Activated CD8-positive, alpha-beta T cell treated with anti-CD3 and anti-CD28 coated beads for 36 hours (primary cell): Measurements from ENCODE around the gene ADAMTSL4. TPM values are rescaled to one million over a fixed set of nuclear protein-coding genes. Genes with fewer than 3 reads are reported as not detected.

Experiments
- ATAC-seq: fragments of 200-7000 bp; cut with Tn5 transposase; one replicate; pipeline ENCODE4 v1.10.0; 2021; ENCODE audit warnings: mild to moderate bottlenecking, moderate library complexity
- CTCF ChIA-PET: fragments of 350-600 bp; sonication (Branson Sonifier 250); formaldehyde crosslinking; loops from one replicate; lab custom pipeline; 2021; ENCODE audit warnings: antibody characterized with exemption; lab: Charles Lee
- POLR2A ChIA-PET: fragments of 350-600 bp; sonication (Branson Sonifier 250); formaldehyde crosslinking; loops from one replicate; lab custom pipeline; 2021; ENCODE audit warnings: antibody characterized with exemption; lab: Charles Lee
- DNase-seq: peaks from one replicate; pipeline ENCODE4 v3.0.0-alpha.2; 2020
- H3K27ac Mint-ChIP-seq: one replicate; pipeline ENCODE4 v1.8.0; 2021; ENCODE audit warnings: mild to moderate bottlenecking, mixed read lengths
- H3K27me3 Mint-ChIP-seq: one replicate; pipeline ENCODE4 v1.8.0; 2021; ENCODE audit warnings: mixed read lengths
- H3K36me3 Mint-ChIP-seq: one replicate; pipeline ENCODE4 v1.8.0; 2021; ENCODE audit warnings: low read depth, mixed read lengths
- H3K4me1 Mint-ChIP-seq: one replicate; pipeline ENCODE4 v1.8.0; 2021; ENCODE audit warnings: low read depth, mixed read lengths
- H3K4me3 Mint-ChIP-seq: one replicate; pipeline ENCODE4 v1.8.0; 2021; ENCODE audit warnings: mild to moderate bottlenecking, moderate library complexity, mixed read lengths
- H3K9me3 Mint-ChIP-seq: one replicate; pipeline ENCODE4 v1.8.0; 2021; ENCODE audit warnings: mixed read lengths
- intact Hi-C: fragments of 100-400 bp; cut with micrococcal nuclease; formaldehyde crosslinking; loops from one replicate; pipeline ENCODE4 v1.10.0; 2022
- total RNA-seq, 2 experiments: library from RNA; stranded (reverse); gene quantifications; one replicate each; pipeline ENCODE4 v1.2.3, GENCODE V29; 2021
- TF ChIP-seq, protein P1 (sequence below): fragments of 200-600 bp; IDR thresholded peaks from one replicate; pipeline ENCODE4 v1.8.0; 2022; ENCODE audit warnings: antibody characterized with exemption, mild to moderate bottlenecking

The ADAMTSL4 gene
- total RNA-seq, 2 experiments from 2014 or later = 0.11 to 0.20 TPM

DNA sequence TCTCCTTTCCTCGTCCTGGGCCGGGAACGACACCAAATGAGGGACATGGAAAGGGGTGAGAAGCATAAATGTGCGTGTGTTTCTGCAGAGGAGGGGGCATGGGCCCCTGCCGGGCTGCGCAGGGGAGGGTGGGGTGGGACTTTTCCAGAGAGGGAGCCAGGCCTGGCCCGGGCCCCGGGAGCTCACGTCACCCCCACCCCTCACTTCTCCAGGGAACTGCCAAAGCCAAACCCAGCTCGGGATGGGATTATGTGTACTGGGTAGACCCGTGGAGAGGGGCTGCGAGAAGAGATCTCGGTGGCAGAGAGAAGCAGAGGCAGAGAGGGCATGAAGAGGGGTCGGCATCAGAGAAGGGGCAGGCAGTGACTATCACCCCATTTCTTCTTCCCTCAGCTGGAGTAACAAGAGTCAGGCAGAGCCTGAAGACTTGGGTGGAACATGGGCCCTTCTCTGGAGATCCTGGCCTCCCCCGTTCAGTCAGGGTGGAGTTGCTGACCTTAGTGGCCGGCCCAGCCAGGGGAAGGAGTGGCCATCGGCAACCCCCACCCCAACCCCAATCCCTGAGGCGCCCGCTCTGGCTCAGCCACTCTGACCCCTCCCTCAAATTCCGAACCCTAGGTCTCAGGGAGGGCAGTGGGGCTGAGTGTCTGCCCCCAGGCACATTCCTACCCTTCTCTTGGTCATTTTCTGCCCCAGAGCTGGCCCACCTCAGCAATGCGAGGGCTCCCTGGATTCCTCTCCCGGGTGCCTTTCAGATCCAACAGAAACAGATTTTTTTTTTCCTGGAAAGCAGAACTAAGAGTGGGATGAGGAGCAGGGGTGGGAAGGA lies 1.2 kb downstream of the ADAMTSL4 start:
- TF ChIP-seq, protein P1, sequence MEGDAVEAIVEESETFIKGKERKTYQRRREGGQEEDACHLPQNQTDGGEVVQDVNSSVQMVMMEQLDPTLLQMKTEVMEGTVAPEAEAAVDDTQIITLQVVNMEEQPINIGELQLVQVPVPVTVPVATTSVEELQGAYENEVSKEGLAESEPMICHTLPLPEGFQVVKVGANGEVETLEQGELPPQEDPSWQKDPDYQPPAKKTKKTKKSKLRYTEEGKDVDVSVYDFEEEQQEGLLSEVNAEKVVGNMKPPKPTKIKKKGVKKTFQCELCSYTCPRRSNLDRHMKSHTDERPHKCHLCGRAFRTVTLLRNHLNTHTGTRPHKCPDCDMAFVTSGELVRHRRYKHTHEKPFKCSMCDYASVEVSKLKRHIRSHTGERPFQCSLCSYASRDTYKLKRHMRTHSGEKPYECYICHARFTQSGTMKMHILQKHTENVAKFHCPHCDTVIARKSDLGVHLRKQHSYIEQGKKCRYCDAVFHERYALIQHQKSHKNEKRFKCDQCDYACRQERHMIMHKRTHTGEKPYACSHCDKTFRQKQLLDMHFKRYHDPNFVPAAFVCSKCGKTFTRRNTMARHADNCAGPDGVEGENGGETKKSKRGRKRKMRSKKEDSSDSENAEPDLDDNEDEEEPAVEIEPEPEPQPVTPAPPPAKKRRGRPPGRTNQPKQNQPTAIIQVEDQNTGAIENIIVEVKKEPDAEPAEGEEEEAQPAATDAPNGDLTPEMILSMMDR = no peak
- Mint-ChIP-seq H3K4me1 (peaks cover 29% of the 10 kb centered on the region), H3K9me3 (no peaks in the 10 kb centered on the region), H3K36me3 (no peaks in the 10 kb centered on the region), H3K4me3 (peak overlapping the region; percentile 32), H3K27ac (no peak overlapping the region), H3K27me3 (peaks cover 23% of the 10 kb centered on the region)
- DNase-seq (no peak), ATAC-seq (no peak)
- intact Hi-C loops = no loop called here
- ChIA-PET POLR2A (interaction anchor here (0.5 to 3.0 kb wide), 5 partner anchors 10 to 79 kb away, joined by 3 to 9 read pairs (median 4); partner anchors contain the start of gene ENSA), CTCF (interaction anchor here (1.1 to 4.9 kb wide), 3 partner anchors 11 to 445 kb away, joined by 5 to 45 read pairs (median 6); no protein-coding TSS in a partner anchor)

DNA sequence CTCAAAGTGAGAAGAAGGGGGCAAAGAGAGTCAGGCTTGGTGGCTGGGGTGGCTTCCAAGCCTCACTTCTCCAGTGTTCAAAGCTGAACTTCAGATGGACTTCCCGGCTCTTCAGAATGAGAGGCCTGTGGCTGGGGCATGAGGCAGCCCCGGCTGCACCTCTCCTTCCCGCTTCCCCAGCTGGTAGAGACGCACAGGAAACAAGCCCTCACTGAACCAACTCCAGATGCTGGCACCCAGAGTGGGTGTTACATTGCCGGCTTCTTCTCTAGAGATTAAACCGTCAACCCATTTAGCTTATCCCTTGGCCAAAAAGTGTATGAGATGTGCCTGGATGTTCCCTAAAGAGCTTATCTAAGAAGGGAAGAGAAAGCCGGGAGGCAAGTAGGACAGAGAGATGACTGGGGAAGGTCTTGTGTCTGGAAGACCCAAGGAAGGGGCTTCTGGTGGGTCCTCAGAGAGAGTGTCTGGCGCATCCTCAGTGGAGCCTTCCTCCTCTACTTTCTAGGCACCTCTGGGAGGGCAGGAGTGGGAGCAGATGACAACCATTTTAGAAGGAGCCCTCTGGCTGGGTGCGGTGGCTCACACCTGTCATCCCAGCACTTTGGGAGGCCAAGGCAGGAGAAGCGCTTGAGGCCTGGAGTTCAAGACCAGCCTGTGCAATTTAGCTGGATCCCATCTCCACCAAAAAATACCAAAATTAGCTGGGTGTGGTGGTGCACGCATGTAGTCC lies 2.0 kb downstream of the ADAMTSL4 start:
- ATAC-seq (no peak), DNase-seq (peak; percentile 43)
- H3K4me3 Mint-ChIP-seq = no peak overlapping the region
- ChIA-PET CTCF (interaction anchor here (1.0 to 4.9 kb wide), 4 partner anchors 10 to 445 kb away, joined by 3 to 45 read pairs (median 6); no protein-coding TSS in a partner anchor), POLR2A (interaction anchor here (1.1 to 3.0 kb wide), 5 partner anchors 8 to 66 kb away, joined by 4 to 9 read pairs (median 6); no protein-coding TSS in a partner anchor)
- no peak overlapping the region for H3K27ac Mint-ChIP-seq
- TF ChIP-seq, protein P1 = no peak
- peaks cover 29% of the 10 kb centered on the region for H3K4me1 Mint-ChIP-seq
- intact Hi-C loops = no loop called here
- H3K9me3 Mint-ChIP-seq = no peaks in the 10 kb centered on the region
- H3K27me3 Mint-ChIP-seq = peaks cover 21% of the 10 kb centered on the region
- H3K36me3 Mint-ChIP-seq = no peaks in the 10 kb centered on the region

DNA sequence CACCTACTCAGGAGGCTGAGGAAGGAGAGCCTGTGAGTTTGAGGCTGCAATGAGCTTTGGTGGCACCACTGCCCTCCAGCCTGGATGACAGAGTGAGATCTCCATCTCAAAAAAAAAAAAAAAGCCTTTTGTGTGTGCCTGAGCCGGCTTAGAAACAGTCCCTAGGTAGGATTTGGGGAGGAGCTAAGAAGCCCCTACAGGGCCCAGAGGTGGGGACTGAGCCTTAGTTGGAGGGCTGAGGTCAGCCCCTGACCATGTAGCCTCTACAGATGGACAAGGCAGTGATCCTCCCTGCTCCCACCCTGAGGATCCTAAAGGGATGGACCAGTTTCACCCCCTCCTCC lies 2.5 kb downstream of the ADAMTSL4 start:
- ChIA-PET CTCF (interaction anchor here (1.0 to 4.9 kb wide), 3 partner anchors 10 to 444 kb away, joined by 3 to 45 read pairs (median 5); no protein-coding TSS in a partner anchor), POLR2A (interaction anchor here (1.1 to 3.0 kb wide), 5 partner anchors 8 to 66 kb away, joined by 4 to 9 read pairs (median 6); no protein-coding TSS in a partner anchor)
- peaks cover 18% of the 10 kb centered on the region for H3K27me3 Mint-ChIP-seq
- intact Hi-C loops = no loop called here
- no peak overlapping the region for H3K4me3 Mint-ChIP-seq
- TF ChIP-seq, protein P1 = no peak
- peaks cover 29% of the 10 kb centered on the region for H3K4me1 Mint-ChIP-seq
- ATAC-seq (no peak), DNase-seq (no peak)
- no peaks in the 10 kb centered on the region for H3K36me3 Mint-ChIP-seq
- no peaks in the 10 kb centered on the region for H3K9me3 Mint-ChIP-seq
- H3K27ac Mint-ChIP-seq = no peak overlapping the region

DNA sequence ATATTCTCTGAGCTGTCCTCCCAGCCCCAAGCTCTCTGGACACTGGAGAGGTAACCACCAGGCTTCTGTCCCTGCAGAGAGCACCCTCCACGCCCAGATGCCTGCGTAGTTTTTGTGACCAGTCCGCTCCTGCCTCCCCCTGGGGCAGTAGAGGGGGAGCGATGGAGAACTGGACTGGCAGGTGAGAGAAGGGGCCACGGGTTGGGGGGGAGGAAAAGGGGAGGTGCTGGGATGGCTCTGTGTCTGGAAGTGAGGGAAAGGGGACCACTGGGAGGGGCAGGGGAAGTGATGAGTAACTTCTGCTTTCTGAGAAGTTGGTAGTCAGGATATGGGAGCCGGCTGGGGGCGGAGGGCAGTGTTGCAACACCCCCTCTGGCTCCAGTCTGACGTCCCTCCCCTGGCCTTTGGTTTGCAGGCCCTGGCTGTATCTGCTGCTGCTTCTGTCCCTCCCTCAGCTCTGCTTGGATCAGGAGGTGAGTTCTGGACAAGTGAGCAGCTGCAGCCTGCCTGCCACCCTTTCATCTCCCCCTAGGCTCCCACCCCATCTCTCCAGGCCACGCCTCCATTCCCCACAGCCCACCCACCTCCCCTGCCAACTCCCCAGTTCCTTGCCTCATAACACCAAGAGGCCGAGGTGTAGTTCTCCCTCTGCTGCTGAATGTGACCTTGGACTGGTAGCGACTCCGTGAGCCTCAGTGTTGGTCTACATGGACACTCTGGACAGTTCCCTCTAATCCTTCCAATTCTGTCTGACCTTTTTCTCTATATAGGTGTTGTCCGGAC lies 3.1 kb downstream of the ADAMTSL4 start:
- POLR2A ChIA-PET = interaction anchor here (0.5 to 3.0 kb wide), 7 partner anchors 7 to 106 kb away, joined by 3 to 9 read pairs (median 4); partner anchors contain the start of gene ENSA
- ATAC-seq (peak; percentile 22), DNase-seq (peak; percentile 47)
- TF ChIP-seq, protein P1 = no peak
- Mint-ChIP-seq H3K27ac (no peak overlapping the region), H3K4me1 (peaks cover 29% of the 10 kb centered on the region), H3K4me3 (no peak overlapping the region), H3K9me3 (no peaks in the 10 kb centered on the region), H3K36me3 (no peaks in the 10 kb centered on the region), H3K27me3 (peaks cover 16% of the 10 kb centered on the region)
- intact Hi-C loops = no loop called here
- CTCF ChIA-PET = interaction anchor here (1.0 to 4.9 kb wide), 2 partner anchors 9 to 36 kb away, joined by 3 to 45 read pairs; no protein-coding TSS in a partner anchor
